Sigmoid colon (tissue), 4 donors: ENCODE data around the gene ABCG2.

Source experiments
- CTCF ChIP-seq, 4 experiments: fragments of 450-650 bp in 3 of 4; fragments of 200-600 bp in 1 of 4; IDR thresholded peaks; one replicate each; pipeline ENCODE4 v1.5.1; 2016 to 2019; ENCODE audit warnings: antibody characterized with exemption in 4 of 4, mild to moderate bottlenecking in 3 of 4, moderate library complexity in 2 of 4
- EP300 ChIP-seq, 4 donors: sonication (generic); formaldehyde crosslinking; IDR thresholded peaks; one replicate each; pipeline ENCODE4 v1.6.1; 2017; ENCODE audit warnings: antibody characterized with exemption in 4 of 4
- POLR2A ChIP-seq, 2 donors: fragments of 450-650 bp; IDR thresholded peaks; one replicate each; pipeline ENCODE4 v1.6.1; 2016; ENCODE audit warnings: antibody characterized with exemption in 2 of 2, mild to moderate bottlenecking in 2 of 2, moderate library complexity in 2 of 2

- TF ChIP-seq CTCF (IDR thresholded peaks at IDR 0.05) (no peak), POLR2A (IDR thresholded peaks at IDR 0.05) (no peak), EP300 (IDR thresholded peaks at IDR 0.05) (no peak)
These were observed 117.7 kb downstream of the ABCG2 start for GRCh38 chr4:88040707-88041106.
